HG03520 (cell line): ENCODE results near the gene MPND.

Experiments
- ATAC-seq: cut with Tn5 transposase; IDR thresholded peaks from one replicate; pipeline ENCODE4 v1.9.1; 2021; ENCODE audit warnings: mild to moderate bottlenecking, moderate library complexity; ENCODE audit not compliant: unreplicated experiment

MPND gene

GRCh38 chr19:4396949-4397783, 53.8 kb downstream of the MPND start:
- ATAC-seq: no peak

- ATAC-seq: peak; percentile 7
Measured at GRCh38 chr19:4399812-4400134, 56.4 kb downstream of the MPND start.

DNA sequence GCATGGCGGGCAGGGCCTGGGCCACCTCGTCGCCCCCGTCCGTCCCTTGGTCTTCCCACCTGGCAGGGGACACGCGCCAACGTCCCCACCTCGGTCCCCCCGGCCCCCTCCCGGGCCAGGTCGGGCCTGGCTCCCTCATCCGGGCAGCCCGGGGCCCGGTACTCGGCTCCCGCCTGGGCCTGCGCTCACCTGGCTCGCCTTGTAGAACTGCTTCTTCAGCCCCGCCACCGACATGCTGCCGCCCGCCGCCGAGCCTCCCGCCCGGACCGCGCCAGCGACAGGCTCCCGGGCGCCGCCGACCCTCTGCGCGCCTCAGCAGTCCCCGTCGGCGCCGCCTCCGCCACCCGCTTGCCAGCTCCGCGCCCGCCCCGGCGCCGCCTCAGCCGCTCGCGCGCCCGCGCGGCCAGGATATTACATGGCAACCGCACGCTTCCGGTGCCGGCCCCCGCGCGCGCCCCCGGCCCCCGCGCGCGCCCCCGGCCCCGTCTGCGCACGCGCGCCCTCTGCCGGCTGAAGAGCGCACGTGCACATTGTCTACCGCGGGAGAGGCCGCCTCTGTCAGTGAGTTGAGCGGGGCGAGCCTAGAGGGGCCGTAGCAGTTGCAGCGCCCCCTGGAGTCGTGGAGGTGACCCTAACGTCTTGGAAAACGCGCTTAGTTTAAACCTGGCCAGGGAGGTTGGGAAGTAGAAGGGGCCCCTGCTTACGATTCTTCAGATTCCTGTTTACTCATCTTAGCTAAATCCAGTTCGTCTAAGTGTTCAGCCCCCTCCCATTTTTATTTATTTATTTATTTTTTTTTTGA, 57.0 kb downstream of the MPND start, which contains the start of gene SH3GL1:
TSS of gene SH3GL1 (minus strand) at position 413 of the 802 bp plus-strand sequence. CDS start at position 234, 179 bp downstream.
- peak; percentile 59 for ATAC-seq

GRCh38 chr19:4401769-4402170, 58.4 kb downstream of the MPND start:
- ATAC-seq: no peak

DNA sequence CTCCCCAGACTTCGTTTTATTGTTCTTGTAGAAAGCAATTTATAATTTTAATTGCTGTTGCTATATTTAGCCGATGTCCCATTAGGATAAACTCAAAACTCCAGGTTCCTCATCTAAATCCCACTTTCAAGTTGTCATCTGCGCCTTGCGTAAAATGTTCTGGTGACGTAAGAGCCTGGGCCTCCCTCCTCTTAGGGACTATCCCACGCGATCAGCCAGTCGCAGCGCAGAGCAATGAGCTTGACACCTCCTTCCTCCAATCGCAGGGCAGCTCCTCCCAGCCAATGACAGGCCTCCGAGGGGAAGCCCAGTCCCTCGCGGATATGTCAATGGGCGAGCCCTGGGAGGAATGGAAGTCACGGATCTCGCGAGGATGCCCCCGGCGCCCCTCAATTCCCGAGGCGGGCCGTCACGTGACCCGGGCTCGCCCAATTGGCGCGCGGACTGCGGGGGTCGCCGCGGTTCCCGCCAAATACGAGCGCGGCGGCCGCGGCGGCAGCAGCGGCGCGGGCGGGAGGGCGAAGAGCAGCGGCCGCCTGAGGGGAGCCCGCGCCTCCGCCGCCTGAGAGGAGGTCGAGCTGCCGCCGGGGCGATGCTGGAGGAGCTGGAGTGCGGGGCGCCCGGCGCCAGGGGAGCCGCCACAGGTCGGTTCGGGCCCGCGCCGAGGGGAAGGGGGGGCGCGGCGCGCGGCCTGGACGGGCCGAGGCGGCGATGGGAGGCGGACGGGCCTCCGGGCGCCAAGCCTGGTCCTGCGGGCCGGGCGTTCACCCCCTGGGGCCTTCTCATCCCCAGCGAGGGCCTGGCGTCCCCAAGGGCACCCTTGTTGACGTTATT, 59.0 kb downstream of the MPND start, which contains the start of gene CHAF1A:
TSS of gene CHAF1A (plus strand) at position 470 of the 834 bp plus-strand sequence. CDS start at position 593, 123 bp downstream.
- peak; percentile 68 for ATAC-seq

GRCh38 chr19:4403005-4403761, 59.8 kb downstream of the MPND start:
- no peak for ATAC-seq

DNA sequence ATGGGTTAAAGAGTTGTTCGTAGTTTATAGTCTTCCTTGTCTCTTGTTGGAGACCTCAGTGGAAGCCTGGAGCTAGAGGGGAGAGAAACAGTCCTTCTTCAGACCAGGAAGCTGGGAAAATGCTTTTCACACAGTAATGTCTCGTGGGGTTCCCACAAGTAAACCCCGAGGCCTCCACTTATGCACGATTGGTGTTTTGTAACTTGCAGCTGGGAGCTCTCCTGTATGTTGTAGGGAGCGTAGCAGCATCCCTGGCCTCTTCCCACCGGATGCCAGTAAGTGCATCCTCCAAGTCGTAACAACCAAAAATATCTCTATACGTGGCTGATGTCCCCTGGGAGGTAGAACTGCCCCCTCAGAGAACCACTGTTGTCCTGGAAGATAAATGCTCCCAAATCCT, 62.6 kb downstream of the MPND start:
- no peak for ATAC-seq

DNA sequence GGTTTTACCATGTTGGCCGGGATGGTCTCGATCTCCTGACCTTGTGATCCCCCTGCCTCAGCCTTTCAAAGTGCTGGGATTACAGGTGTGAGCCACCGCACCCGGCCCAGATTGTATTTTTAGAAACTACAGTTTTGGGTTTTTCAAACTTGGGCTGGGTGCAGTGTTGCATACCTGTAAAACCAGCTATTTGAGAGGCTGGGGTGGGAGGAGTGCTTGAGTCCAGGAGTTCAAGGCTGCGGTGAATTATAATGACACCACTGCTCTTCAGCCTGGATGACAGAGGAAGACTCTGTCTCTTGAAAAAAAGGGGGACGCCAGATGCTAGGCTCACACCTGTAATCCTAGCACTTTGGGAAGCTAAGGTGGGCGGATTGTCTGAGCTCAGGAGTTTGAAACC, 63.3 kb downstream of the MPND start:
- no peak for ATAC-seq

DNA sequence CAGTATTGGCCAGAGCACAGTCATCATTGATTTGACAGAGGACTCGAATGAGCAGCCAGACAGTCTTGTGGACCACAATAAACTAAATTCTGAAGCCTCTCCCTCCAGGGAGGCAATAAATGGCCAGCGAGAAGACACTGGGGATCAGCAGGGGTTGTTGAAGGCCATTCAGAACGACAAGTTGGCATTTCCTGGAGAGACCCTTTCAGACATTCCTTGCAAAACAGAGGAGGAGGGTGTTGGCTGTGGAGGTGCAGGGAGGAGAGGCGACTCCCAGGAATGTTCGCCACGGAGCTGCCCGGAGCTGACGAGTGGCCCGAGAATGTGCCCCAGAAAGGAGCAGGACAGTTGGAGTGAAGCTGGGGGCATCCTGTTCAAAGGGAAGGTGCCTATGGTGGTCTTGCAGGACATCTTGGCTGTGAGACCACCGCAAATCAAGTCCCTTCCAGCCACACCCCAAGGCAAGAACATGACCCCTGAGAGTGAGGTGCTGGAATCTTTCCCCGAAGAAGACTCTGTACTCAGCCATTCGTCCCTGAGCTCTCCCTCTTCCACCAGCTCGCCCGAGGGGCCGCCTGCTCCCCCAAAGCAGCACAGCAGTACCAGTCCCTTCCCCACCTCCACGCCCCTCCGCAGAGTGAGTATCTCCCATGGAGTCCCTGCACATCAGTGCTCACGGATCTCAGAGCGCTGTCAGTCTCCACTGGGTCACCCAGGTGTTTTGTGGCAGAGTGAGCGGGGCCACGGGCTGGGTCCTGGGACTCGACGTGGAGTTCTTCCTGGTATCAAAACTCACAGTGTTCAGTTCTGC, 66.0 kb downstream of the MPND start:
- ATAC-seq: no peak
